Kidney (tissue), 14 donors: ENCODE results near the gene SBF2. TPM values are rescaled to one million over a fixed set of nuclear protein-coding genes. Genes with fewer than 3 reads are reported as not detected.

ENCODE experiments used
- DNase-seq, 5 donors: peaks; one replicate each; pipeline ENCODE4 v3.0.0-alpha.2; 2013 to 2020
- FAIRE-seq: peaks from 2 replicates; lab custom pipeline; 2012; peaks lifted over from hg19 to GRCh38; lab: Jason Lieb, UNC
- H3K27ac ChIP-seq, 2 donors: one replicate each; pipeline ENCODE4 v1.7.0; 2013; ENCODE audit warnings: low read depth in 2 of 2, low read length in 2 of 2, inconsistent platforms in 1 of 2
- H3K27me3 ChIP-seq: one replicate; pipeline ENCODE4 v1.7.1; 2013; ENCODE audit warnings: low read length, inconsistent platforms; ENCODE audit not compliant: control insufficient read depth, insufficient read depth
- H3K36me3 ChIP-seq, 3 donors: one replicate each; pipeline versions ENCODE4 v1.7.0 to v1.7.1; 2013; ENCODE audit warnings: low read length in 3 of 3, control low read depth in 1 of 3, inconsistent platforms in 1 of 3; ENCODE audit not compliant: insufficient read depth in 3 of 3, control insufficient read depth in 2 of 3
- H3K4me1 ChIP-seq, 3 donors: one replicate each; pipeline versions ENCODE4 v1.7.0 to v1.7.1; 2013; ENCODE audit warnings: low read length in 3 of 3, inconsistent platforms in 1 of 3, low read depth in 1 of 3; ENCODE audit not compliant: control insufficient read depth in 2 of 3, insufficient read depth in 2 of 3
- H3K4me3 ChIP-seq, 3 donors: one replicate each; pipeline versions ENCODE4 v1.7.0 to v1.8.1; 2013; ENCODE audit warnings: low read length in 3 of 3, control low read depth in 1 of 3, inconsistent platforms in 1 of 3
- H3K9ac ChIP-seq, 3 donors: one replicate each; pipeline versions ENCODE4 v1.7.0 to v1.7.1; 2013; ENCODE audit warnings: low read length in 3 of 3, control low read depth in 1 of 3, inconsistent platforms in 1 of 3
- H3K9me3 ChIP-seq, 3 donors: one replicate each; pipeline versions ENCODE4 v1.7.0 to v1.7.1; 2013; ENCODE audit warnings: low read length in 3 of 3, control low read depth in 1 of 3, inconsistent platforms in 1 of 3; ENCODE audit not compliant: control insufficient read depth in 2 of 3, insufficient read depth in 1 of 3
- CTCF ChIP-seq: IDR thresholded peaks from 3 replicates; pipeline ENCODE4 v1.5.1; 2012; ENCODE audit warnings: mild to moderate bottlenecking, moderate library complexity, borderline replicate concordance; ENCODE audit not compliant: insufficient read depth; ENCODE audit errors: extremely low read depth
- intact Hi-C: fragments of 100-400 bp; cut with DNase I; formaldehyde crosslinking; loops from one replicate; pipeline ENCODE4 v1.11.1; 2022
- polyA plus RNA-seq: library from polyadenylated mRNA; stranded (reverse); fragments of 350-450 nt; fragmentation: Illumina TruSeq; extraction: RNeasy Lipid Tissue Mini Kit (QIAGEN cat#74804); gene quantifications from one replicate; pipeline ENCODE4 v1.2.3, GENCODE V29; 2014; ENCODE audit warnings: low read depth, low replicate concordance; ENCODE audit not compliant: insufficient read depth
- total RNA-seq: library from RNA; stranded (reverse); fragmentation: NEBNext Ultra II Directional; extraction: Animal tissue kit (Norgen Biotek cat#: 25700); gene quantifications from one replicate; pipeline ENCODE4 v1.2.1, GENCODE V29; 2021
- donor health status: control.
- donor health status: control.
- donor health status: control.
- donor health status: control.
- donor health status: control.
- donor health status: DM: yes; HTN: yes; CAD: no.
- donor health status: Normal renal cell carcinoma (clear cell type).

Gene SBF2
- total and polyA plus RNA-seq, 2 donors from 2014 or later = 13.1 to 55.4 TPM

- Histone ChIP-seq H3K27me3 (no peaks in the 10 kb centered on the region), H3K9me3 (no peaks in the 10 kb centered on the region), H3K27ac (no peak overlapping the region), H3K36me3 (peaks cover 0 to 4% (median 0%) of the 10 kb centered on the region in 3 donors), H3K4me3 (no peak overlapping the region), H3K9ac (no peak overlapping the region), H3K4me1 (no peaks in the 10 kb centered on the region)
- FAIRE-seq (no peak), DNase-seq (no peak)
- TF ChIP-seq CTCF = no peak
- intact Hi-C loops = no loop called here
Observed at GRCh38 chr11:9802291-9802861, 491.6 kb downstream of the SBF2 start.

GRCh38 chr11:9799886-9800285 is 494.1 kb downstream of the SBF2 start:
- intact Hi-C loops = no loop called here
- DNase-seq (no peak), FAIRE-seq (no peak)
- H3K4me3 ChIP-seq = no peak overlapping the region
- H3K27me3 ChIP-seq = no peaks in the 10 kb centered on the region
- peaks cover 0 to 11% (median 0%) of the 10 kb centered on the region in 3 donors for H3K36me3 ChIP-seq
- no peaks in the 10 kb centered on the region for H3K9me3 ChIP-seq
- H3K9ac ChIP-seq = no peak overlapping the region
- no peaks in the 10 kb centered on the region for H3K4me1 ChIP-seq
- TF ChIP-seq CTCF = no peak
- H3K27ac ChIP-seq = no peak overlapping the region

GRCh38 chr11:9797300-9797699 is 496.7 kb downstream of the SBF2 start:
- H3K36me3 ChIP-seq = peaks cover 0 to 11% (median 0%) of the 10 kb centered on the region in 3 donors
- no peak overlapping the region for H3K27ac ChIP-seq
- TF ChIP-seq CTCF = no peak
- intact Hi-C loops = no loop called here
- no peaks in the 10 kb centered on the region for H3K9me3 ChIP-seq
- H3K4me1 ChIP-seq = no peaks in the 10 kb centered on the region
- DNase-seq (no peak), FAIRE-seq (no peak)
- no peak overlapping the region for H3K4me3 ChIP-seq
- H3K27me3 ChIP-seq = no peaks in the 10 kb centered on the region
- no peak overlapping the region for H3K9ac ChIP-seq

GRCh38 chr11:9796854-9797253 is 497.2 kb downstream of the SBF2 start:
- intact Hi-C loops = no loop called here
- H3K27me3 ChIP-seq = no peaks in the 10 kb centered on the region
- no peak overlapping the region for H3K4me3 ChIP-seq
- DNase-seq = no peak
- no peaks in the 10 kb centered on the region for H3K4me1 ChIP-seq
- H3K27ac ChIP-seq = no peak overlapping the region
- H3K9ac ChIP-seq = no peak overlapping the region
- H3K9me3 ChIP-seq = no peaks in the 10 kb centered on the region
- peaks cover 0 to 11% (median 0%) of the 10 kb centered on the region in 3 donors for H3K36me3 ChIP-seq
- FAIRE-seq = no peak
- no peak for TF ChIP-seq CTCF
